Activated CD4-positive, alpha-beta T cell treated with anti-CD3 and anti-CD28 coated beads, Interleukin-2, amount 50 U/mL, for 16 hours (primary cell): ENCODE data around the gene LRBA.

Experiments used
- DNase-seq: peaks from one replicate; pipeline ENCODE4 v3.0.0-alpha.2; 2020

The LRBA gene

GRCh38 chr4:150867148-150867547, 147.9 kb downstream of the LRBA start:
- DNase-seq: peak; percentile 82

GRCh38 chr4:150863456-150863855, 151.6 kb downstream of the LRBA start:
- no peak for DNase-seq

GRCh38 chr4:150862829-150863228, 152.3 kb downstream of the LRBA start:
- DNase-seq: no peak

GRCh38 chr4:150859453-150859852, 155.6 kb downstream of the LRBA start:
- DNase-seq: no peak

GRCh38 chr4:150855981-150856510, 159.0 kb downstream of the LRBA start:
- no peak for DNase-seq

- no peak for DNase-seq
Measured at GRCh38 chr4:150854600-150854999, 160.5 kb downstream of the LRBA start.

GRCh38 chr4:150853882-150854281, 161.2 kb downstream of the LRBA start:
- no peak for DNase-seq

GRCh38 chr4:150852216-150852615, 162.9 kb downstream of the LRBA start:
- DNase-seq: no peak

- DNase-seq: no peak
Measured at GRCh38 chr4:150849016-150849415, 166.1 kb downstream of the LRBA start.

GRCh38 chr4:150828159-150828558, 186.9 kb downstream of the LRBA start:
- peak; percentile 92 for DNase-seq

GRCh38 chr4:150827226-150827625, 187.9 kb downstream of the LRBA start:
- DNase-seq: no peak

GRCh38 chr4:150826306-150826705, 188.8 kb downstream of the LRBA start:
- DNase-seq: no peak

- no peak for DNase-seq
Measured at GRCh38 chr4:150822407-150822806, 192.7 kb downstream of the LRBA start.

- no peak for DNase-seq
Measured at GRCh38 chr4:150821641-150822040, 193.4 kb downstream of the LRBA start.

GRCh38 chr4:150820409-150820808, 194.7 kb downstream of the LRBA start:
- DNase-seq: no peak

GRCh38 chr4:150818661-150819060, 196.4 kb downstream of the LRBA start:
- DNase-seq: peak; percentile 61

- no peak for DNase-seq
Measured at GRCh38 chr4:150817804-150818528, 197.1 kb downstream of the LRBA start.

- DNase-seq: no peak
Measured at GRCh38 chr4:150817017-150817416, 198.1 kb downstream of the LRBA start.

GRCh38 chr4:150816491-150816890, 198.6 kb downstream of the LRBA start:
- DNase-seq: no peak

- DNase-seq: no peak
Measured at GRCh38 chr4:150814873-150815272, 200.2 kb downstream of the LRBA start.

GRCh38 chr4:150805183-150806025, 209.7 kb downstream of the LRBA start:
- no peak for DNase-seq

GRCh38 chr4:150801833-150802232, 213.3 kb downstream of the LRBA start:
- DNase-seq: no peak

GRCh38 chr4:150799207-150799606, 215.9 kb downstream of the LRBA start:
- no peak for DNase-seq

- no peak for DNase-seq
Measured at GRCh38 chr4:150794706-150795105, 220.4 kb downstream of the LRBA start.
